Measurements from ENCODE around the gene AFF2. TPM values are rescaled to one million over a fixed set of nuclear protein-coding genes. Genes with fewer than 3 reads are reported as not detected.

Gene AFF2
- 0.13 TPM in 1 of 2 replicates, not detected in the other for total RNA-seq (2014; rRNA removed; shearing (Covaris generic))

DNA sequence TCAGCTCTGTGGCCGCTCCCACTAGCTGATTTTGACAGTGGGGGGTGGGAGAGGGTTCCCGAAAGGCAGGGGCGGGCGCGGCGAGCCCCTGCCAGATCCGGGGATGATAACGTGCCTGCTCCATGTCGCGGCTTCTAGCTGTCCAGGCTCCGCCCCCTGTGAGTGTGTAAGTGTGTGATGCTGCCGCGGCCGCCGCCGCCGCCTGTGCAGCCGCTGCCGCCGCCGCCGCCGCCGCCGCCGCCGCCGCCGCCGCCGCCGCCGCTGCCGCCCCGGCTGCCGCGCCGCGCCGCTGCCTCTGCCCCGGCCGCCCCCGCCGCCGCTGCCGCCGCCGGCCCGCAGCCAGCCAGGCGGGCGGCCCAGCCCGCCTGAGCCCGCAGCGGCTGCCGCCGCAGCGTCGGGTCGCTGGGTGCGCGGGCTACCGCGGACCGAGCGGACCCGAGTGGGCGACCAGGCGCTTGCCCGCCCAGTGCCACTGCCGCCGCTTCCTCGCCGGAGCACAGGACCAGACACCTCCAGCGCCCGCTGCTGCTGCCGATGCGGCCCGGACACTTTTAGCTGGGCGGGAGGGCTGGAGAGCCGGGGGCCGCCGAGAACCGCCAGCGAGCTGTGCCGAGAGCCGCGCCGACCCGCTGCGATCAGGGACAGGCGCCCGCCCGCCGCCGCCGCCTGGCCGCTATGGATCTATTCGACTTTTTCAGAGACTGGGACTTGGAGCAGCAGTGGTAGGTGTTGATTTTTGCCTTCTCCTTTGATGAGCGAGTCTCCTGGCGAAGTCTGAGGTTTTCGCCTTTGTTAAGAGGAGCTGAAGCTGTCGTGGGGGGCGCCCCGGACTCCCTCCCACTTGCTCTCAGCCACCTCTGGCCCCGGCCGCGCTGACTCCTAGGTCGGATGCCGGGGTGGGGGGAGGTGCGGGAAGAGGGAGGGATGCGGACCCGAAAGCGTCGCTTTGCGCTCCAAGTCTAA is at the start of gene AFF2:
Gene AFF2, plus strand, starts transcription at position 195 of the 963 bp plus-strand sequence. Its CDS starts 481 bp downstream, at position 676.
- H3K27me3 ChIP-seq (replicated peaks): peaks cover 16% of the 10 kb centered on the region; the same call in 1 of the 2 replicates
- no peaks in the 10 kb centered on the region for H3K9me3 ChIP-seq (replicated peaks)
- H3K36me3 ChIP-seq: no peaks in the 10 kb centered on the region
- peak in 1 of 2 experiments; percentile 18 for DNase-seq (ENCODE audit: low read depth in 1 of 2, low spot score in 2 of 2)
- peak within 1 kb of the TSS; percentile 32 for H3K4me3 ChIP-seq
- no peaks in the 10 kb centered on the region for H3K4me1 ChIP-seq (replicated peaks)
- H3K27ac ChIP-seq: no peak within 1 kb of the TSS

DNA sequence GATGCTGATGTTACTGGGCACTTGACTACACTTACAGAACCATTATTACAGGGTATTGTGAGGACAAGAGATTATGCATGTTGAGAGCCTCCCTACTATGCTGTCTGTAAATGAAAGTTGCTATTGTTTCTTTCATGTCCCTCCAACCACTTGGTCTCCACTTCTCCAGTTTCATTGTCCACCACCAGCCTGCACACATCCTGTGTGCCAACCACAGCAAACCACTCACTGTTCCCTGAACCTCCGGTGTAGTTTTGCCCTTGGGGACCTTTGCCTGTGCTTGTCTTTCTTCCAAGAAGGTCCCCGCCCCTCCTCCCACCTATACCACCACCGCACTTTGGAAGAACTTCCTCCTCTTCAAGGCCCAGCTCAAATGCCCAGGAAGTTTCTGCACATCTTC is 43.1 kb upstream of the AFF2 start:
- Histone ChIP-seq H3K4me1 (replicated peaks) (no peaks in the 10 kb centered on the region), H3K4me3 (no peak overlapping the region), H3K36me3 (no peaks in the 10 kb centered on the region), H3K27ac (no peak overlapping the region), H3K27me3 (replicated peaks) (no peaks in the 10 kb centered on the region), H3K9me3 (replicated peaks) (no peaks in the 10 kb centered on the region)
- no peak for DNase-seq (ENCODE audit: low read depth in 1 of 2, low spot score in 2 of 2)

- no peak for DNase-seq (ENCODE audit: low read depth in 1 of 2, low spot score in 2 of 2)
- no peaks in the 10 kb centered on the region for H3K36me3 ChIP-seq
- H3K4me3 ChIP-seq: no peak overlapping the region
- no peaks in the 10 kb centered on the region for H3K9me3 ChIP-seq (replicated peaks)
- H3K27ac ChIP-seq: no peak overlapping the region
- no peaks in the 10 kb centered on the region for H3K4me1 ChIP-seq (replicated peaks)
- no peaks in the 10 kb centered on the region for H3K27me3 ChIP-seq (replicated peaks)
Observed at GRCh38 chrX:148459343-148459742, 41.1 kb upstream of the AFF2 start.

- DNase-seq (ENCODE audit: low read depth in 1 of 2, low spot score in 2 of 2): no peak
- Histone ChIP-seq H3K36me3 (no peaks in the 10 kb centered on the region), H3K4me3 (no peak overlapping the region), H3K4me1 (replicated peaks) (no peaks in the 10 kb centered on the region), H3K9me3 (replicated peaks) (no peaks in the 10 kb centered on the region), H3K27ac (no peak overlapping the region), H3K27me3 (replicated peaks) (no peaks in the 10 kb centered on the region)
Observed at GRCh38 chrX:148466292-148466691, 34.1 kb upstream of the AFF2 start.

DNA sequence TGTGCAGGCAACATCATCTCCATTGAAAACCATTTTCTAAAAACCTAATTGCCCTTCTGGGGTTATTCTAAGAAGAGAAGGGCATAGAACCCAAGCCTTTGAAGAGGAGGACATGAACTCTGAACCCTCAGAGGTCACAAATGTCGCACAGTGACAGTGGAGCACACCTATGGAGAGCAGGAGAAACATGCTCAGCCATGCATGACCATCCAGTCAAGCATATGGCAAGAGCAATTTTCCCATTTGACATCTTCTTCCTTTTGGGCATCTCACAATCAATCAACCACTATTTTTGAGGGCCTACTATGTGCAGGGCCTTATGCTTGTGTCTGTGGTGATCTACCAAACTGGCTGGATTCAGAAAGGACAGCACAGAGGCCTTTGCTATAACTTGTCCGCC is 30.1 kb upstream of the AFF2 start:
- Histone ChIP-seq H3K27ac (no peak overlapping the region), H3K4me3 (no peak overlapping the region), H3K9me3 (replicated peaks) (no peaks in the 10 kb centered on the region), H3K4me1 (replicated peaks) (no peaks in the 10 kb centered on the region), H3K36me3 (no peaks in the 10 kb centered on the region), H3K27me3 (replicated peaks) (no peaks in the 10 kb centered on the region)
- DNase-seq (ENCODE audit: low read depth in 1 of 2, low spot score in 2 of 2): no peak

DNA sequence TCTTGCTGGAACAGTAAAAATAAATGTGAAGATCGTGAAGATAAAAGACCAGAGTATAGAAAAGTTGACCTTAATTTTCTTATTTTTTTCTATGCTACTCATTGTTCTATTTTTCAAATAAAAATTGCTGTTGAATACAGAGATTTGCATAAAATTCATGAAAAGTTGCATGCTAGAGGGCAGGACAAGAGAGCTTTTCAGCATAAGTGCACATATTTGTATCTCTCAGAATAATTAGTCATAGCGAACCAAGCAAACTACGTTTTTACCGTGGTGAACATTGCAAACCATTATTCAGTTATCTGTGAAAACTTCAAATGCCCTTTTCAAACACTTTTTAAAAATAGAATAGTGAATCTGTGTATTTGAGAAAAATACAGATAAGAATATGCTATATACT is 26.4 kb upstream of the AFF2 start:
- no peaks in the 10 kb centered on the region for H3K27me3 ChIP-seq (replicated peaks)
- H3K36me3 ChIP-seq: no peaks in the 10 kb centered on the region
- H3K27ac ChIP-seq: no peak overlapping the region
- no peaks in the 10 kb centered on the region for H3K9me3 ChIP-seq (replicated peaks)
- H3K4me1 ChIP-seq (replicated peaks): no peaks in the 10 kb centered on the region
- DNase-seq (ENCODE audit: low read depth in 1 of 2, low spot score in 2 of 2): no peak
- no peak overlapping the region for H3K4me3 ChIP-seq

GRCh38 chrX:148492057-148492456 is 8.4 kb upstream of the AFF2 start:
- Histone ChIP-seq H3K9me3 (replicated peaks) (no peaks in the 10 kb centered on the region), H3K27me3 (replicated peaks) (no peaks in the 10 kb centered on the region), H3K36me3 (no peaks in the 10 kb centered on the region), H3K4me1 (replicated peaks) (no peaks in the 10 kb centered on the region), H3K27ac (no peak overlapping the region), H3K4me3 (no peak overlapping the region)
- no peak for DNase-seq (ENCODE audit: low read depth in 1 of 2, low spot score in 2 of 2)

DNA sequence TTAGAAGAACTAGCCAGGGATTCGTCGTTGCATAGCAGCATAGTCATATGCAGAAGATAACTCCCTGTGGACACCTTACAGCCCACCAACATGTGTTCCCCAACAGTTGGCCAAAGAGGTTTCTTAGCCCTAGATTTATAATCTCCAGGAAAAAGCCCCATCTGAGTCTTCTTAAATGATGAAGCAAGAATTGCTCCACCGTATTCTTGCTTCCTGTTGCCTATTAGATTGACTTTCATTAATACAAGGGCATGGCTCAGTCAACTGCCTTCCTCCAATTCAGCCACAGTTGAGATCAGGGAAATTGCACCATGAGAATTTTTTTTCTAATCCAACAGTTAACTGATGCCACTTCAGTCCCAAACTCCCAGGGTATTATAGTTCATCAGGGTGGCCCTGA is 5.2 kb upstream of the AFF2 start:
- no peaks in the 10 kb centered on the region for H3K4me1 ChIP-seq (replicated peaks)
- no peaks in the 10 kb centered on the region for H3K27me3 ChIP-seq (replicated peaks)
- DNase-seq (ENCODE audit: low read depth in 1 of 2, low spot score in 2 of 2): no peak
- H3K36me3 ChIP-seq: no peaks in the 10 kb centered on the region
- no peaks in the 10 kb centered on the region for H3K9me3 ChIP-seq (replicated peaks)
- no peak overlapping the region for H3K4me3 ChIP-seq
- H3K27ac ChIP-seq: no peak overlapping the region

DNA sequence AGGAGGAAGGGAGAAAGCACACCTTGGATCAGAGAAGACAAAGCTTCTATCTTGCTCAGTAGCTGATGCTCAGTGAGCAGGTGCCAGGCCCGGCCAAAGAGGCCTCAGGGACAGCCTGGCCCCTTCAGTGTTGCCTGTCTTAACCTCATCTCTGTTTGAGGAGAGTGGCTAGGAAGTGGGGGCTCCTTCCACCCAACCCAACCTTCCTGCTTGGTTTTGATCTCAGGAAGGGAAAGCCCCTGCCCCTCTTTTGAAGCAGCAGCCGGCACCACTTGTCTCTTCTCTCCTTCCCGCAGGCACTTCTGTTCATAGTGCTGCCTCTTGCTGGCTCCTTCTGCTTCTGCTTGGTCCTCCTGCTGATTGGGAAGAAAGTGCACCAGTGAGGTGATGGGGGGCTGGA is 2.4 kb upstream of the AFF2 start:
- DNase-seq (ENCODE audit: low read depth in 1 of 2, low spot score in 2 of 2): no peak
- Histone ChIP-seq H3K9me3 (replicated peaks) (no peaks in the 10 kb centered on the region), H3K27me3 (replicated peaks) (peaks cover 16% of the 10 kb centered on the region; the same call in 1 of the 2 replicates), H3K27ac (no peak overlapping the region), H3K4me3 (no peak overlapping the region), H3K36me3 (no peaks in the 10 kb centered on the region), H3K4me1 (replicated peaks) (no peaks in the 10 kb centered on the region)

GRCh38 chrX:148499638-148500422 is 587 bp upstream of the AFF2 start:
- no peaks in the 10 kb centered on the region for H3K36me3 ChIP-seq
- no peak overlapping the region for H3K27ac ChIP-seq
- H3K4me3 ChIP-seq: no peak overlapping the region

DNA sequence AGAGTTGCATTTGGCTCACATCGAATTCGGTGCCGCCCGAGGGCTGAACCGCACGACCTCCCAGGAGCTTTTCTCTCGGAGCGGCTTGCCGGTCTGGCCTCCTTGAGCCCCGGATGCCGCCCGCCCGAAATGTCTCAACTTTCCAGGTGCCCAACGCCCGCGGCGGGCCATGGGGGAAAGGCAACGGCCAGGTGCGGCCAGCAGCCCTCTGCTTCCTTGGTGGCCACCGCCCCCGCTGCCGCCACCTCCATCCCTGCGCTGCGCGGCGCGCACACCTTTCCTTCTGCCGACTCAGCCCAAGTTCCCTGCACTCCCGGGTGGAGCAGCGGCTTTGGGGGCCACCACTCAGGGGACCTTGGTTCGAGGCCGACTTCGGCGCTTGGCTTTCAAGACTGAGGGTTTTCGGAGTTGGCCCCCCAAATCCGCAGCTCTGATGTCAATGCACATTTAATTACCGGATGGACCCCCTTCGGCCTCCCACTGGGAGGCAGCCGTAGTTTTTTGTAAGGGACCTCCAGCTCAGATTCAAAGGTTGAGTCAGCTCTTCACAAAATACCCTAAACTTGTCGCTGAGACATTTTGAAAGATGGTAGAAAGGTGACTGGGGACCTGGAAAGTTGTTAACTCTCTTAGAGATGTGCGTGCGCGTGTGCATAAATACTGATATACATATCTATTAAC is 1.1 kb downstream of the AFF2 start:
- Histone ChIP-seq H3K9me3 (replicated peaks) (no peaks in the 10 kb centered on the region), H3K36me3 (no peaks in the 10 kb centered on the region), H3K27ac (no peak overlapping the region), H3K27me3 (replicated peaks) (peaks cover 16% of the 10 kb centered on the region; the same call in 1 of the 2 replicates), H3K4me1 (replicated peaks) (no peaks in the 10 kb centered on the region), H3K4me3 (peak overlapping the region; percentile 32)
- no peak for DNase-seq (ENCODE audit: low read depth in 1 of 2, low spot score in 2 of 2)

More at GRCh38 chrX:148499638-148500422, 587 bp upstream of the AFF2 start:
- DNase-seq (ENCODE audit: low read depth in 1 of 2, low spot score in 2 of 2): no peak
- Histone ChIP-seq H3K4me1 (replicated peaks) (no peaks in the 10 kb centered on the region), H3K27me3 (replicated peaks) (peaks cover 16% of the 10 kb centered on the region; the same call in 1 of the 2 replicates), H3K9me3 (replicated peaks) (no peaks in the 10 kb centered on the region)

- Histone ChIP-seq H3K36me3 (no peaks in the 10 kb centered on the region), H3K9me3 (replicated peaks) (no peaks in the 10 kb centered on the region), H3K27ac (no peak overlapping the region), H3K27me3 (replicated peaks) (peaks cover 16% of the 10 kb centered on the region; the same call in 1 of the 2 replicates), H3K4me1 (replicated peaks) (no peaks in the 10 kb centered on the region), H3K4me3 (no peak overlapping the region)
- no peak for DNase-seq (ENCODE audit: low read depth in 1 of 2, low spot score in 2 of 2)
Observed at GRCh38 chrX:148504506-148504905, 4.1 kb downstream of the AFF2 start.

GRCh38 chrX:148507418-148507817 is 7.0 kb downstream of the AFF2 start:
- Histone ChIP-seq H3K4me1 (replicated peaks) (no peaks in the 10 kb centered on the region), H3K9me3 (replicated peaks) (no peaks in the 10 kb centered on the region), H3K36me3 (no peaks in the 10 kb centered on the region), H3K4me3 (no peak overlapping the region), H3K27me3 (replicated peaks) (no peaks in the 10 kb centered on the region), H3K27ac (no peak overlapping the region)
- no peak for DNase-seq (ENCODE audit: low read depth in 1 of 2, low spot score in 2 of 2)
